ENCODE results near the gene MCFD2.

GRCh38 chr2:46900381-46900780 is 15.2 kb downstream of the MCFD2 start:
- no peak for TF ChIP-seq POLR2A (IDR thresholded peaks at IDR 0.05)
- no peak for TF ChIP-seq CTCF (IDR thresholded peaks at IDR 0.05)

All from adrenal gland (tissue), 5 donors.